SK-N-SH (cell line): ENCODE results near the gene FLRT2. TPM values are rescaled to one million over a fixed set of nuclear protein-coding genes. Genes with fewer than 3 reads are reported as not detected.

Experiments
- CTCF ChIA-PET: fragments of 300-600, 350-600 bp; formaldehyde crosslinking; extraction: SDS; loops from one replicate; lab custom pipeline; 2021; lab: Yijun Ruan, JAX
- POLR2A ChIA-PET: fragments of 350-600 bp; sonication (Branson Sonifier 250); formaldehyde crosslinking; extraction: SDS; loops from one replicate; lab custom pipeline; 2020; ENCODE audit warnings: antibody characterized with exemption, inconsistent platforms; lab: Yijun Ruan, JAX
- DNase-seq: peaks from one replicate; pipeline ENCODE4 v3.0.0; 2012
- H2AFZ ChIP-seq: fragments of 200-600 bp; sonication (generic); 2 replicates; pipeline ENCODE4 v1.8.1; 2016; ENCODE audit warnings: antibody characterized with exemption, mild to moderate bottlenecking, low read depth
- H3F3A ChIP-seq: fragments of 200-600 bp; sonication (generic); replicated peaks from 2 replicates; pipeline ENCODE3; 2016; ENCODE audit warnings: antibody characterized with exemption, mild to moderate bottlenecking; ENCODE audit not compliant: insufficient read depth
- H3K27ac ChIP-seq, 2 experiments: fragments of 200-500 bp in 1 of 2; fragments of 200-600 bp in 1 of 2; sonication (Bioruptor generic) in 1 of 2; sonication (generic), shearing (Covaris generic) in 1 of 2; 2 replicates each; pipeline versions ENCODE4 v1.5.1 to v1.6.1; 2014 to 2016; ENCODE audit warnings: low read depth in 2 of 2, inconsistent platforms in 1 of 2, low read length in 1 of 2, mild to moderate bottlenecking in 1 of 2, mixed read lengths in 1 of 2
- H3K27me3 ChIP-seq: fragments of 200-600 bp; sonication (generic), shearing (Covaris generic); 2 replicates; pipeline ENCODE4 v1.6.1; 2016; ENCODE audit warnings: mixed run types; ENCODE audit not compliant: insufficient read depth
- H3K36me3 ChIP-seq, 2 experiments: fragments of 200-500 bp in 1 of 2; fragments of 200-600 bp in 1 of 2; sonication (Bioruptor generic) in 1 of 2; sonication (generic) in 1 of 2; replicated peaks in 1 of 2; 2 replicates each; pipeline versions ENCODE3 to v1.5.1; 2014 to 2016; ENCODE audit warnings: low read length in 1 of 2, mild to moderate bottlenecking in 1 of 2; ENCODE audit not compliant: insufficient read depth in 2 of 2, control insufficient read depth in 1 of 2
- H3K4me1 ChIP-seq, 2 experiments: fragments of 200-500 bp in 1 of 2; fragments of 200-600 bp in 1 of 2; sonication (Bioruptor generic) in 1 of 2; sonication (generic), shearing (Covaris generic) in 1 of 2; 2 replicates each; pipeline versions ENCODE4 v1.5.1 to v1.6.1; 2014 to 2016; ENCODE audit warnings: low read depth in 1 of 2, low read length in 1 of 2, mixed run types in 1 of 2; ENCODE audit not compliant: insufficient read depth in 2 of 2, control insufficient read depth in 1 of 2
- H3K4me2 ChIP-seq: fragments of 200-600 bp; sonication (generic), shearing (Covaris generic); 2 replicates; pipeline ENCODE4 v1.6.1; 2017; ENCODE audit warnings: mixed run types
- H3K4me3 ChIP-seq, 2 experiments: fragments of 200-500 bp in 1 of 2; fragments of 200-600 bp in 1 of 2; sonication (Bioruptor generic) in 1 of 2; sonication (generic), shearing (Covaris generic) in 1 of 2; 2 replicates each; pipeline versions ENCODE4 v1.5.1 to v1.8.1; 2014 to 2016; ENCODE audit warnings: low read depth in 2 of 2, inconsistent platforms in 1 of 2, low read length in 1 of 2, mild to moderate bottlenecking in 1 of 2, mixed read lengths in 1 of 2, moderate library complexity in 1 of 2
- H3K79me2 ChIP-seq: fragments of 200-600 bp; sonication (generic); 2 replicates; pipeline ENCODE4 v1.8.1; 2017; ENCODE audit warnings: mild to moderate bottlenecking; ENCODE audit not compliant: insufficient read depth
- H3K9ac ChIP-seq: fragments of 200-600 bp; sonication (generic); 2 replicates; pipeline ENCODE4 v1.6.1; 2017; ENCODE audit warnings: mixed run types
- H3K9me2 ChIP-seq: fragments of 200-600 bp; sonication (generic); 2 replicates; pipeline ENCODE4 v1.6.1; 2017; ENCODE audit warnings: mixed run types
- H3K9me3 ChIP-seq: fragments of 200-600 bp; sonication (generic); 2 replicates; pipeline ENCODE4 v1.6.1; 2017; ENCODE audit warnings: mixed run types, mild to moderate bottlenecking, moderate library complexity
- H4K20me1 ChIP-seq: fragments of 200-600 bp; sonication (generic); 2 replicates; pipeline ENCODE4 v1.6.1; 2017; ENCODE audit warnings: mild to moderate bottlenecking, mixed run types; ENCODE audit not compliant: insufficient read depth
- CTCF ChIP-seq: fragments of 200-600 bp; sonication (generic); IDR thresholded peaks from 2 replicates; pipeline ENCODE4 v1.6.1; 2017; ENCODE audit warnings: antibody characterized with exemption, mild to moderate bottlenecking, moderate library complexity
- ELF1 ChIP-seq: IDR thresholded peaks from 2 replicates; pipeline ENCODE4 v1.4.0; 2012
- EP300 ChIP-seq, 2 experiments: IDR thresholded peaks; 2 replicates each; pipeline versions ENCODE4 v1.4.0 to v1.6.1; 2012; ENCODE audit warnings: borderline replicate concordance in 1 of 2, low read depth in 1 of 2, low read length in 1 of 2
- EZH2phosphoT487 ChIP-seq: fragments of 200-600 bp; sonication (generic); IDR thresholded peaks from 2 replicates; pipeline ENCODE4 v1.6.1; 2017; ENCODE audit warnings: low read depth, mixed run types, mild to moderate bottlenecking, antibody characterized with exemption, moderate library complexity, borderline replicate concordance
- FOSL2 ChIP-seq: IDR thresholded peaks from 2 replicates; pipeline ENCODE4 v1.4.0; 2012; ENCODE audit warnings: low read depth, mild to moderate bottlenecking, moderate library complexity, borderline replicate concordance
- FOXM1 ChIP-seq: IDR thresholded peaks from 2 replicates; pipeline ENCODE4 v1.4.0; 2012; ENCODE audit warnings: low read depth, mild to moderate bottlenecking
- IRF3 ChIP-seq: fragments of 150-350 bp; IDR thresholded peaks from 2 replicates; pipeline ENCODE4 v1.6.1; 2016; ENCODE audit warnings: mild to moderate bottlenecking, low read depth, low read length
- MAX ChIP-seq: IDR thresholded peaks from 2 replicates; pipeline ENCODE4 v1.4.0; 2012; ENCODE audit warnings: low read depth
- MXI1 ChIP-seq: IDR thresholded peaks from 2 replicates; pipeline ENCODE4 v1.6.1; 2012; ENCODE audit warnings: mild to moderate bottlenecking, low read depth, low read length, improper control_type of control experiment
- RAD21 ChIP-seq: IDR thresholded peaks from 2 replicates; pipeline ENCODE4 v1.6.1; 2012; ENCODE audit warnings: mild to moderate bottlenecking, low read length
- REST ChIP-seq: IDR thresholded peaks from 2 replicates; pipeline ENCODE4 v1.6.1; 2012; ENCODE audit warnings: mild to moderate bottlenecking, low read depth, low read length, moderate library complexity
- RFX5 ChIP-seq: IDR thresholded peaks from 2 replicates; pipeline ENCODE4 v1.6.1; 2012; ENCODE audit warnings: mild to moderate bottlenecking, improper control_type of control experiment, low read length
- TCF12 ChIP-seq: IDR thresholded peaks from 2 replicates; pipeline ENCODE4 v1.4.0; 2012
- WGBS: methylation state at CpG from one replicate; pipeline ENCODE4 v1.1.6; 2017; ENCODE audit warnings: low lambda C conversion rate; 5-methylcytosine and 5-hydroxymethylcytosine counted together
- polyA plus RNA-seq, 3 experiments: library from polyadenylated mRNA; depleted of rRNA; stranded (reverse); fragments of >200 nt; gene quantifications; 2 replicates each; pipeline ENCODE4 v1.2.3, GENCODE V29; 2012

Gene FLRT2
- polyA plus RNA-seq, 1 of the 3 experiments (the other 2 are of a cell fraction), result 10.8 TPM

- TF ChIP-seq MAX (no peak), FOSL2 (no peak), EZH2phosphoT487 (no peak), IRF3 (no peak), RFX5 (no peak), MXI1 (no peak), FOXM1 (no peak), REST (no peak), TCF12 (no peak), CTCF (no peak), EP300 (IDR thresholded peaks at IDR 0.05; ENCODE audit: borderline replicate concordance in 1 of 2, low read depth in 1 of 2, low read length in 1 of 2) (no peak), ELF1 (no peak), RAD21 (no peak)
- peaks cover 0 to 67% of the 10 kb centered on the region in 2 experiments; a peak in 3 of 4 replicates for H3K4me1 ChIP-seq
- no peak overlapping the region for H3K9ac ChIP-seq
- ChIA-PET POLR2A (no interaction called here), CTCF (interaction anchor here (0.8 kb wide), 1 partner anchor 8 kb away, joined by 4 read pairs; no protein-coding TSS in a partner anchor)
- H2AFZ ChIP-seq, result no peak overlapping the region
- H4K20me1 ChIP-seq, result no peaks in the 10 kb centered on the region
- H3K4me3 ChIP-seq, result no peak overlapping the region
- H3K9me3 ChIP-seq, result no peaks in the 10 kb centered on the region
- H3K27me3 ChIP-seq, result no peaks in the 10 kb centered on the region
- peak overlapping the region; percentile 17; the same call in 1 of the 2 replicates for H3K4me2 ChIP-seq
- peak overlapping the region in 1 of 2 experiments; percentile 66; a peak in 1 of 4 replicates for H3K27ac ChIP-seq
- H3F3A ChIP-seq, result peaks cover 22% of the 10 kb centered on the region
- H3K9me2 ChIP-seq, result no peaks in the 10 kb centered on the region
- DNase-seq, result no peak
- H3K79me2 ChIP-seq, result peaks cover 40% of the 10 kb centered on the region
- no peaks in the 10 kb centered on the region for H3K36me3 ChIP-seq
- WGBS, result 70% methylated on average over 1 of the region's 1 CpG
These were observed 45.6 kb downstream of the FLRT2 start for GRCh38 chr14:85575617-85575898.
